GM10266 (cell line): ENCODE results near the gene CCDC121.

ENCODE experiments used
- DNase-seq: peaks from one replicate; pipeline ENCODE4 v3.0.0; 2012; ENCODE audit errors: extremely low spot score
- TF ChIP-seq, protein P1 (sequence below): IDR thresholded peaks from 2 replicates; pipeline ENCODE4 v1.5.1; 2012; ENCODE audit warnings: mild to moderate bottlenecking, low read depth; ENCODE audit not compliant: control insufficient read depth, insufficient read depth; ENCODE audit errors: missing control alignments

Gene CCDC121

DNA sequence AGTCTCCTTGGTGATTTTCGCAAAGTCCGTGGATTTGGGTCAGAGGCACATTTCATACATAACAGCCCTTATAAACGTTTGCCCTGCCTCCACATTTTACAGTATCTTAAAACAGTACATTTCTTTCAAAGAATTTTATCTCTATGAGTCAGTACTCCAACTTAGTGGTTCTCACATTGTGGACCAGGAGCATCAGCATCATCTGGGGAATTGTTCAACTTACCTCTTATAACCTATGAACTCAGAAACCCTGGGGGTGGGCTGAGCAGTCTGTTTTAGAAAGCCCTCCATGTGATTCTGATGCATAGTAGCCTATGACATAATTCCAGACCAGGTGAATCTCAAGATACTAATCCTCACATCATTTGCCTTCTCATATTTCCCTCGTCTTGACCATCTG, 22.2 kb upstream of the CCDC121 start:
- TF ChIP-seq, protein P1, sequence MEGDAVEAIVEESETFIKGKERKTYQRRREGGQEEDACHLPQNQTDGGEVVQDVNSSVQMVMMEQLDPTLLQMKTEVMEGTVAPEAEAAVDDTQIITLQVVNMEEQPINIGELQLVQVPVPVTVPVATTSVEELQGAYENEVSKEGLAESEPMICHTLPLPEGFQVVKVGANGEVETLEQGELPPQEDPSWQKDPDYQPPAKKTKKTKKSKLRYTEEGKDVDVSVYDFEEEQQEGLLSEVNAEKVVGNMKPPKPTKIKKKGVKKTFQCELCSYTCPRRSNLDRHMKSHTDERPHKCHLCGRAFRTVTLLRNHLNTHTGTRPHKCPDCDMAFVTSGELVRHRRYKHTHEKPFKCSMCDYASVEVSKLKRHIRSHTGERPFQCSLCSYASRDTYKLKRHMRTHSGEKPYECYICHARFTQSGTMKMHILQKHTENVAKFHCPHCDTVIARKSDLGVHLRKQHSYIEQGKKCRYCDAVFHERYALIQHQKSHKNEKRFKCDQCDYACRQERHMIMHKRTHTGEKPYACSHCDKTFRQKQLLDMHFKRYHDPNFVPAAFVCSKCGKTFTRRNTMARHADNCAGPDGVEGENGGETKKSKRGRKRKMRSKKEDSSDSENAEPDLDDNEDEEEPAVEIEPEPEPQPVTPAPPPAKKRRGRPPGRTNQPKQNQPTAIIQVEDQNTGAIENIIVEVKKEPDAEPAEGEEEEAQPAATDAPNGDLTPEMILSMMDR = no peak
- DNase-seq = no peak

- TF ChIP-seq, protein P1 = no peak
- DNase-seq = no peak
These were observed 18.9 kb upstream of the CCDC121 start for GRCh38 chr2:27647737-27648136.

DNA sequence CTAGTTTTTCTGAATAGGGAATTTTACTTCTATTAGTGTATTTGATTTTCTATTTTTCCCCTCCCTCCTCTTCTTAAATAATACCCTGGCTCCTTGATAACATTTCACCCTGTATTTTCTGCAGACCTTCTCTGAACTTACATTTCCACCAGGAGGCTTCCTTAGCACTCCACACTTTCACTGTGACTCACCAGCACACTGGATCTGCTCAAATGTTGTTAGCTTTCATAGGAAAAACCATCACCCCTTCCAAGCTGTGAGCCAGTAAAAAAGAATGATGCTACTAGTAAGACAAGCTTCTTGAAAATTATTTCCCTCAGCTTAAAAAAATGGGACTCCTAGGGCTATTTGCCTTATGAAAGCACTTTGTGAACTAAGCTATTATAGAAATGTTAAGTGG, 18.5 kb upstream of the CCDC121 start:
- TF ChIP-seq, protein P1 = no peak
- DNase-seq = no peak

DNA sequence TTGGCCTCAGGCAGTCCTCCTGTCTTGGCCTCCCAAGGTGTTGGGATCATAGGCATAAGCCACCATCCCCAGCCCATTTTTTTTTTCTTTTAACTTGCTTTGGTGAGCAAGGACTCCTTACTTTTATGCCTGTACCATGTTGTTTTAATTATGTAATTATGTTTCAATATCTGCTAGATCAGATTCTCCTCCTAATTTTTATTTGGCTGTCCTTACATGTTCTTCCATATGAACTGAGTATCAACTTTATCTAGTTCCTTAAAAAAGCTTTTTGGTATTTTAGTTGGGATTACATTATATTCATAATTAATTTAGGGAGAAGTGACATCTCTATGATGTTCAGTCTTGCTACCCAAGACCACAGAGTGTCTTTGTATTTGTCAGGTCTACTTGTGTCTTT, 16.4 kb upstream of the CCDC121 start:
- TF ChIP-seq, protein P1 = no peak
- no peak for DNase-seq

GRCh38 chr2:27640722-27641245, 12.0 kb upstream of the CCDC121 start:
- DNase-seq = no peak
- TF ChIP-seq, protein P1 = no peak

DNA sequence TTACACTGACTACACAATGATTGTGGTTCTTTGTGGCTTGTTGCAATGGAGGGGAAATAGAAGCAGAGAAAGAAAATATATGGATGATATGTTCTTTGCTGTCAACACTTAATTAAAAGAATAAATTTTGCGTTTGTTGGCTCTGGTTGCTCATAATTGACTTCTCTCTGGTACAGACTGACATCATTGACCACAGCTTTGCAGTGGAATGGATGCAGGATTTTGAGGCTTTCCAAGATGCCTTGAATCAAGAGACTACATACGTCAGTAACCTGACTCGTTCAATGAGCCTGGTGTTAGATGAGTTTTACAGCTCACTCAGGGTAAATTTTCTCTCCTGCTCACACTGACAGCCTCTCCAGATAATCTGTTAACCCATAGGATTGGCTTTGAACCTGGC, 9.9 kb upstream of the CCDC121 start:
- DNase-seq = no peak
- TF ChIP-seq, protein P1 = no peak

GRCh38 chr2:27638037-27638637, 9.3 kb upstream of the CCDC121 start:
- no peak for DNase-seq
- TF ChIP-seq, protein P1 = no peak
